Measurements from ENCODE around the gene FAXDC2.
A peak's percentile ranks its signal among the peaks of the same experiment; 100 is the strongest.

FAXDC2 gene

GRCh38 chr5:154788212-154788611 is 62.2 kb downstream of the FAXDC2 start:
- no peak for DNase-seq
- Histone ChIP-seq H3K4me3 (ENCODE audit: low read depth, low read length) (no peak overlapping the region), H3K27me3 (replicated peaks) (no peaks in the 10 kb centered on the region), H3K36me3 (replicated peaks) (peaks cover 27% of the 10 kb centered on the region), H3K27ac (no peak overlapping the region)
- in situ Hi-C loops (cut with HindIII; ENCODE audit: low pct_ligation_motif_present, low sequenced_read_pairs) = no loop called here
- no peak for TF ChIP-seq CTCF (IDR thresholded peaks at IDR 0.05; ENCODE audit: low read depth, low read length, missing control alignments)

- TF ChIP-seq CTCF (IDR thresholded peaks at IDR 0.05; ENCODE audit: low read depth, low read length, missing control alignments) = no peak
- H3K4me3 ChIP-seq (ENCODE audit: low read depth, low read length) = no peak overlapping the region
- in situ Hi-C loops (cut with HindIII; ENCODE audit: low pct_ligation_motif_present, low sequenced_read_pairs) = no loop called here
- DNase-seq = peak; percentile 53
- no peaks in the 10 kb centered on the region for H3K27me3 ChIP-seq (replicated peaks)
- peak overlapping the region; percentile 10 for H3K27ac ChIP-seq
- peaks cover 9% of the 10 kb centered on the region for H3K36me3 ChIP-seq (replicated peaks)
These were observed 64.0 kb downstream of the FAXDC2 start for GRCh38 chr5:154786414-154786813.

GRCh38 chr5:154784856-154785255 is 65.5 kb downstream of the FAXDC2 start:
- in situ Hi-C loops (cut with HindIII; ENCODE audit: low pct_ligation_motif_present, low sequenced_read_pairs) = no loop called here
- Histone ChIP-seq H3K27me3 (replicated peaks) (no peaks in the 10 kb centered on the region), H3K4me3 (ENCODE audit: low read depth, low read length) (no peak overlapping the region), H3K36me3 (replicated peaks) (no peaks in the 10 kb centered on the region), H3K27ac (no peak overlapping the region)
- TF ChIP-seq CTCF (IDR thresholded peaks at IDR 0.05; ENCODE audit: low read depth, low read length, missing control alignments) = no peak
- DNase-seq = no peak

- no peaks in the 10 kb centered on the region for H3K27me3 ChIP-seq (replicated peaks)
- H3K36me3 ChIP-seq (replicated peaks) = no peaks in the 10 kb centered on the region
- TF ChIP-seq CTCF (IDR thresholded peaks at IDR 0.05; ENCODE audit: low read depth, low read length, missing control alignments) = no peak
- H3K4me3 ChIP-seq (ENCODE audit: low read depth, low read length) = no peak overlapping the region
- peak; percentile 43 for DNase-seq
- in situ Hi-C loops (cut with HindIII; ENCODE audit: low pct_ligation_motif_present, low sequenced_read_pairs) = no loop called here
- no peak overlapping the region for H3K27ac ChIP-seq
These were observed 66.5 kb downstream of the FAXDC2 start for GRCh38 chr5:154783774-154784460.

- in situ Hi-C loops (cut with HindIII; ENCODE audit: low pct_ligation_motif_present, low sequenced_read_pairs) = no loop called here
- Histone ChIP-seq H3K27me3 (replicated peaks) (no peaks in the 10 kb centered on the region), H3K27ac (no peak overlapping the region), H3K4me3 (ENCODE audit: low read depth, low read length) (no peak overlapping the region), H3K36me3 (replicated peaks) (no peaks in the 10 kb centered on the region)
- no peak for TF ChIP-seq CTCF (IDR thresholded peaks at IDR 0.05; ENCODE audit: low read depth, low read length, missing control alignments)
- DNase-seq = no peak
These were observed 67.4 kb downstream of the FAXDC2 start for GRCh38 chr5:154782812-154783592.

Data from brain microvascular endothelial cell (primary cell).